ENCODE measurements around the gene DOCK3. TPM values are rescaled to one million over a fixed set of nuclear protein-coding genes. Genes with fewer than 3 reads are reported as not detected.

Gene DOCK3
- total and polyA plus RNA-seq, 2 of the 4 experiments (the other 2 are of a cell fraction) = under 0.01 to 0.12 TPM

- no peak overlapping the region for H2BK20ac ChIP-seq (ENCODE audit: low read depth, low read length)
- H3K23ac ChIP-seq (ENCODE audit: low read depth, low read length) = no peak overlapping the region
- no peak overlapping the region for H3K4ac ChIP-seq (ENCODE audit: low read depth, low read length)
- no peak overlapping the region for H4K8ac ChIP-seq (ENCODE audit: low read depth in 2 of 2, low read length in 2 of 2)
- TF ChIP-seq, protein P1, sequence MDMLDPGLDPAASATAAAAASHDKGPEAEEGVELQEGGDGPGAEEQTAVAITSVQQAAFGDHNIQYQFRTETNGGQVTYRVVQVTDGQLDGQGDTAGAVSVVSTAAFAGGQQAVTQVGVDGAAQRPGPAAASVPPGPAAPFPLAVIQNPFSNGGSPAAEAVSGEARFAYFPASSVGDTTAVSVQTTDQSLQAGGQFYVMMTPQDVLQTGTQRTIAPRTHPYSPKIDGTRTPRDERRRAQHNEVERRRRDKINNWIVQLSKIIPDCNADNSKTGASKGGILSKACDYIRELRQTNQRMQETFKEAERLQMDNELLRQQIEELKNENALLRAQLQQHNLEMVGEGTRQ (IDR thresholded peaks at IDR 0.05; ENCODE audit: low read depth, low read length) = no peak
- no peak for TF ChIP-seq MAFK (IDR thresholded peaks at IDR 0.05; ENCODE audit: low read depth, low read length)
- TF ChIP-seq MAZ (IDR thresholded peaks at IDR 0.05; ENCODE audit: borderline replicate concordance, low read depth, low read length) = no peak
- TF ChIP-seq RAD21 (IDR thresholded peaks at IDR 0.05; ENCODE audit: low read length) = no peak
- no peak for TF ChIP-seq RFX5 (IDR thresholded peaks at IDR 0.05; ENCODE audit: low read depth, low read length)
- no peak for TF ChIP-seq ELK1 (IDR thresholded peaks at IDR 0.05; ENCODE audit: borderline replicate concordance, low read depth, low read length)
- TF ChIP-seq BHLHE40 (IDR thresholded peaks at IDR 0.05; ENCODE audit: low read depth, low read length) = no peak
- no peak for TF ChIP-seq POLR2A (IDR thresholded peaks at IDR 0.05; ENCODE audit: low read depth, low read length)
- TF ChIP-seq CEBPB (IDR thresholded peaks at IDR 0.05; ENCODE audit: low read depth, low read length) = no peak
- no peak for TF ChIP-seq MXI1 (IDR thresholded peaks at IDR 0.05; ENCODE audit: borderline replicate concordance, low read depth, low read length)
- no peak for TF ChIP-seq FOS (IDR thresholded peaks at IDR 0.05; ENCODE audit: low read depth, low read length)
- H3K27ac ChIP-seq (ENCODE audit: insufficient read depth, low read length) = no peak overlapping the region
- H2AFZ ChIP-seq (replicated peaks; ENCODE audit: low read length, poor library complexity) = no peak overlapping the region
- CTCF ChIA-PET = no interaction called here
- no peak overlapping the region for H3K9ac ChIP-seq (ENCODE audit: low read depth, low read length)
- no peak overlapping the region for H2BK15ac ChIP-seq (ENCODE audit: low read depth, low read length)
- ATAC-seq (ENCODE audit: low read depth) (no peak), DNase-seq (no peak)
- H3K36me3 ChIP-seq (ENCODE audit: control insufficient read depth, insufficient read depth, low read length) = no peaks in the 10 kb centered on the region
- no peak overlapping the region for H3K4me2 ChIP-seq (ENCODE audit: low read depth, low read length)
- H3K4me1 ChIP-seq (ENCODE audit: control insufficient read depth, insufficient read depth, low read length) = no peaks in the 10 kb centered on the region
- no peaks in the 10 kb centered on the region; the same call in 1 of the 2 replicates for H3K9me3 ChIP-seq (ENCODE audit: control insufficient read depth, insufficient read depth, low read length)
- H3K18ac ChIP-seq (ENCODE audit: low read depth, low read length) = no peak overlapping the region
- H2BK120ac ChIP-seq (ENCODE audit: low read depth, low read length) = no peak overlapping the region
- no peak overlapping the region for H3K4me3 ChIP-seq (ENCODE audit: insufficient read depth, low read depth, low read length)
- H3K79me1 ChIP-seq (ENCODE audit: low read depth in 1 of 2, low read length in 2 of 2) = no peaks in the 10 kb centered on the region
- no peaks in the 10 kb centered on the region for H4K20me1 ChIP-seq (ENCODE audit: insufficient read depth, low read length)
- no peak overlapping the region for H2AK5ac ChIP-seq (ENCODE audit: low read depth, low read length)
- intact Hi-C loops (cut with micrococcal nuclease) (no loop called here), dilution Hi-C loops (cut with HindIII; ENCODE audit: low sequenced_read_pairs, unreplicated experiment) (no loop called here), in situ Hi-C loops (cut with MboI; ENCODE audit: low sequenced_read_pairs) (no loop called here)
- WGBS, 2 experiments (ENCODE audit: extremely low coverage in 2 of 2, insufficient read length in 1 of 2) = no CpG with 5 or more reads among the region's 9 CpGs
- no peak overlapping the region for H2AK9ac ChIP-seq (replicated peaks; ENCODE audit: low read depth, low read length, poor library complexity)
- POLR2A ChIA-PET (ENCODE audit: unreplicated experiment) = no interaction called here
- no peak overlapping the region for H4K5ac ChIP-seq (ENCODE audit: low read depth, low read length)
- no TSS peak for BruUV-seq (replicated peaks)
- no peaks in the 10 kb centered on the region for H3K27me3 ChIP-seq (ENCODE audit: control insufficient read depth, insufficient read depth, low read length)
- H3K9me1 ChIP-seq (ENCODE audit: insufficient read depth, low read length) = no peaks in the 10 kb centered on the region
- no peak overlapping the region for H4K91ac ChIP-seq (ENCODE audit: insufficient read depth, low read depth, low read length)
- H3K14ac ChIP-seq (replicated peaks; ENCODE audit: low read depth, low read length) = no peak overlapping the region
- H2BK5ac ChIP-seq (ENCODE audit: low read depth, low read length, poor library complexity, severe bottlenecking) = no peak overlapping the region
- no peak overlapping the region for H3K56ac ChIP-seq (ENCODE audit: extremely low read depth, insufficient read depth, low read length)
Measured at GRCh38 chr3:50982540-50983325, 308.0 kb downstream of the DOCK3 start.

Data from IMR-90 (cell line).